ENCODE results near the gene NOP53.

The NOP53 gene

DNA sequence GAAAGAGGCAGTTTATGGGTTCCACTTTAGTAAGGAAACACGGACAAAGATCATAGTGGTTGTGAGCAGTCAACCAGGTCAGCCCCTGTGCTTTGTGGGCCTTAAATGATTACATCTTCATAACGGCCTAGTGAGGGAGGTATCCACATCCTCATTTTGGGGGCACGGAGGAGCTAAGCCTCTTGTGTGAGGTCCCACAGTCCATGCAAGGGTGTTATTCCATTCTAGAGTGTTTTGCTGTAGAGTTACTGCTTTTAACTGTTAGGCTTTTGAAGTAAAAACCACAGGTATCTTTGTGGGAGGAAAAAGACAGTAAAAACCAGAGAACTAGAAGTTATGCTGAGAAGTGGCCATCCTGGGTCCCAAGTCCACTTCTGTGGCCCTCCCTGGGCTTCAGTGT lies 4.0 kb downstream of the NOP53 start:
- Mint-ChIP-seq H3K36me3 (ENCODE audit: insufficient read depth) (peaks cover 60% of the 10 kb centered on the region), H3K9me3 (no peaks in the 10 kb centered on the region), H3K4me3 (no peak overlapping the region), H3K27me3 (no peaks in the 10 kb centered on the region), H3K27ac (ENCODE audit: low read depth) (peak overlapping the region; percentile 91), H3K4me1 (peaks cover 29% of the 10 kb centered on the region)
- DNase-seq (ENCODE audit: low spot score in 2 of 2) (no peak), ATAC-seq (replicated peaks; ENCODE audit: extremely low read depth, poor library complexity, severe bottlenecking) (no peak)

GRCh38 chr19:47750752-47751151 lies 5.4 kb downstream of the NOP53 start:
- Mint-ChIP-seq H3K36me3 (ENCODE audit: insufficient read depth) (peaks cover 58% of the 10 kb centered on the region), H3K27me3 (no peaks in the 10 kb centered on the region), H3K4me3 (peak overlapping the region; percentile 40), H3K4me1 (peaks cover 20% of the 10 kb centered on the region), H3K9me3 (no peaks in the 10 kb centered on the region), H3K27ac (ENCODE audit: low read depth) (no peak overlapping the region)
- ATAC-seq (replicated peaks; ENCODE audit: extremely low read depth, poor library complexity, severe bottlenecking) (no peak), DNase-seq (ENCODE audit: low spot score in 2 of 2) (no peak)

GRCh38 chr19:47752440-47753211 lies 7.3 kb downstream of the NOP53 start:
- Mint-ChIP-seq H3K36me3 (ENCODE audit: insufficient read depth) (peaks cover 67% of the 10 kb centered on the region), H3K27ac (ENCODE audit: low read depth) (no peak overlapping the region), H3K4me1 (peaks cover 23% of the 10 kb centered on the region), H3K9me3 (no peaks in the 10 kb centered on the region), H3K4me3 (no peak overlapping the region), H3K27me3 (no peaks in the 10 kb centered on the region)
- ATAC-seq (replicated peaks; ENCODE audit: extremely low read depth, poor library complexity, severe bottlenecking) (no peak), DNase-seq (ENCODE audit: low spot score in 2 of 2) (no peak)

DNA sequence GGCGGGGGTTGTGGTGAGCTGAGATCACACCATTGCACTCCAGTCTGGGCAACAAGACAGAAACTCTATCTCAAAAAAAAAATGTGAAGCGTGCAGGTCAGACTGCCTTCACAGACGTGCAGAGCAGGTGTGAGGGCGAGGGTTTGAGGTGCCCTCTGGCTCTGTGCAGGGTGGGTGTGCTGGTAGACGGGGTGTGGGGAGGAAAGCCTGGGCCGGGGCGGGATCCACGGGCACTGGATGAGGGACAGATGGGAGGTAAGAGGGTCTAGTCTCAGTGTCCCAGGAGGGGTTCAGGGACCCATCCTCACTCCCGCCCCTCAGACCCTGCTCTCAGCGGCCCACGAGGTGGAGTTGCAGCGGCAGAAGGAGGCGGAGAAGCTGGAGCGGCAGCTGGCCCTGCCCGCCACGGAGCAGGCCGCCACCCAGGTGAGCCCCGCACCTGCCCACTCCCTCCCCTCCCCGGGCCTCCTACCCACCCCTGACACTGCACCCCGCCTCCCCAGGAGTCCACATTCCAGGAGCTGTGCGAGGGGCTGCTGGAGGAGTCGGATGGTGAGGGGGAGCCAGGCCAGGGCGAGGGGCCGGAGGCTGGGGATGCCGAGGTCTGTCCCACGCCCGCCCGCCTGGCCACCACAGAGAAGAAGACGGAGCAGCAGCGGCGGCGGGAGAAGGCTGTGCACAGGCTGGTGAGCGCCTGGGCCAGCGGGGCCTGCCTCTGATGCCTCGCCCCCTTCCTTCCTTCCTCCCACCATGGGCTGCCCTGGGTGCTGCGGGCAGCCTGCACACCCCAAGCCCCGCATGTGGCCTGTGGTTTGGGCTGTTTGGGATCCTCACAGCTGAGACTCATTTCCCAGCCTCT lies 9.1 kb downstream of the NOP53 start:
- no peak for DNase-seq (ENCODE audit: low spot score in 2 of 2)
- Mint-ChIP-seq H3K27ac (ENCODE audit: low read depth) (peak overlapping the region; percentile 86), H3K4me1 (peaks cover 10% of the 10 kb centered on the region), H3K36me3 (ENCODE audit: insufficient read depth) (peaks cover 67% of the 10 kb centered on the region), H3K27me3 (no peaks in the 10 kb centered on the region), H3K4me3 (peak overlapping the region; percentile 48), H3K9me3 (no peaks in the 10 kb centered on the region)
- no peak for ATAC-seq (replicated peaks; ENCODE audit: extremely low read depth, poor library complexity, severe bottlenecking)

DNA sequence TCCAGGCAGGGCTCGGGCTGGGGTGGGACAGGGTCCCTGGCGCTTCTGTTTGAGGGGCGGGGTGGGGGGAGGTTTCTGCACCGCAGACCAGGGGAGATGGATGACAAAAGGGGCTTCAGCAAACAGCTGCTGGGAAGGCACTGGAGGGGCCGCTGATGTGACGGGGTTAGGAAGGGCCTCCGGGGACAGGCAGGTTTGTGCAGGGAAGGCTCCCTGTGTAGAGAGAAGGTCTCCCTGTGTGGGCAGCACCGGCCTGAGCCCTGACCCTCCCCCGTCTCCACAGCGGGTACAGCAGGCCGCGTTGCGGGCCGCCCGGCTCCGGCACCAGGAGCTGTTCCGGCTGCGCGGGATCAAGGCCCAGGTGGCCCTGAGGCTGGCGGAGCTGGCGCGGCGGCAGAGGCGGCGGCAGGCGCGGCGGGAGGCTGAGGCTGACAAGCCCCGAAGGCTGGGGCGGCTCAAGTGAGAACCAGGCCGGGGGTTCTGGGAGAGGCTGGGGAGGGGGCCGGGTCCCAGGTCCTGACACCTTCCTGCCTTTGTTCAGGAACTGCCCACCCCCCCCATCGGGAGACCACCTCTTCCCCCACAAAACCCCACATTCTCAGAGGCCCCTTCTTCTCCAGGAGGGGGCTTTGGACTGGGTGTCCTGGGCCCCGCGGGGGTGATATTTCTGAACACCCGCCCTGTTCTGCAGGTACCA lies 9.9 kb downstream of the NOP53 start:
- Mint-ChIP-seq H3K27me3 (no peaks in the 10 kb centered on the region), H3K9me3 (no peaks in the 10 kb centered on the region), H3K4me1 (peaks cover 9% of the 10 kb centered on the region), H3K36me3 (ENCODE audit: insufficient read depth) (peaks cover 66% of the 10 kb centered on the region), H3K27ac (ENCODE audit: low read depth) (no peak overlapping the region), H3K4me3 (no peak overlapping the region)
- DNase-seq (ENCODE audit: low spot score in 2 of 2) (no peak), ATAC-seq (replicated peaks; ENCODE audit: extremely low read depth, poor library complexity, severe bottlenecking) (no peak)

DNA sequence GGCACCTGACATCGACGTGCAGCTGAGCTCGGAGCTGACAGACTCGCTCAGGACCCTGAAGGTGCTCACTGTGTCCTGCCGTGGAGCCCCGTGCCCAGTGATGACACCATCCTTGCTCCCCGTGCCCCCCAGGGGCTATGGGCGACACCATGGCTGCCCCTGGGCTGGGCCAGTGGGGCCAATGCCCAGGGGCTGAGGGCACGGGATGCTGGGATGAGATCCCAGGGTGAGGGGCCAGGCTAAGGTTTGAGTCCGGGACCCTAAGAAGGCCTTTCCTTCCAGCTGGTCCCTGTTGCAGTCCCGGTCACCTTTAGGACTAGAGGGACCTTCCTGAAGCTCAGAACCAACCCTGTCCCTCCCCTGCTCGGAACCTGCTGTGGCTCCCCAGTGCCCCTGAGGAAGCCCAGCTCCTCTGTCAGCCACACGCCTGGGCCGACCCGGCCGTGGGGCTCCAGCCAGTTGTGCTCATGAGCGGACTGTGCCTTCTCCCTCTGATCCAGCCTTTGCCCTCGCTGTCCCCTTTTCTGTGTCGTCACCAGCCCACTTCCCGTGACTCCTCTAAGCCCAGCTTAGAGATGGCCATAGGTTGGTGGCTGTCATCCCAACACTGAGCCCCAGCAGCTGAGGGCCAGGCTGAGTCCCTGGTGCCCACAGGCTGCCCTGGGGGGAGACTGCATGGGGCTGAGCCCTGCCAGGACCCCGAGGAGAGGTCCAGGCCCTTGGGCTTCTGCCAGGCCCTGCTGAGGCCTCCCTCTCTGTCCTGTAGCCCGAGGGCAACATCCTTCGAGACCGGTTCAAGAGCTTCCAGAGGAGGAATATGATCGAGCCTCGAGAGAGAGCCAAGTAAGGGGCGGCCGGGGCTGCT lies 10.6 kb downstream of the NOP53 start:
- Mint-ChIP-seq H3K9me3 (no peaks in the 10 kb centered on the region), H3K27me3 (no peaks in the 10 kb centered on the region)
- DNase-seq (ENCODE audit: low spot score in 2 of 2): no peak

GRCh38 chr19:47756627-47756929 lies 11.2 kb downstream of the NOP53 start:
- Mint-ChIP-seq H3K4me3 (no peak overlapping the region), H3K9me3 (no peaks in the 10 kb centered on the region), H3K27ac (ENCODE audit: low read depth) (peak overlapping the region; percentile 33), H3K36me3 (ENCODE audit: insufficient read depth) (peaks cover 60% of the 10 kb centered on the region), H3K4me1 (peaks cover 4% of the 10 kb centered on the region), H3K27me3 (no peaks in the 10 kb centered on the region)
- ATAC-seq (replicated peaks; ENCODE audit: extremely low read depth, poor library complexity, severe bottlenecking) (no peak), DNase-seq (ENCODE audit: low spot score in 2 of 2) (no peak)

More for the DNA sequence above, 10.6 kb downstream of the NOP53 start:
- no peak overlapping the region for H3K27ac Mint-ChIP-seq (ENCODE audit: low read depth)
- no peak overlapping the region for H3K4me3 Mint-ChIP-seq
- peaks cover 65% of the 10 kb centered on the region for H3K36me3 Mint-ChIP-seq (ENCODE audit: insufficient read depth)
- no peak for ATAC-seq (replicated peaks; ENCODE audit: extremely low read depth, poor library complexity, severe bottlenecking)
- peaks cover 4% of the 10 kb centered on the region for H3K4me1 Mint-ChIP-seq

- H3K27ac Mint-ChIP-seq (ENCODE audit: low read depth): peak overlapping the region; percentile 33
- H3K4me3 Mint-ChIP-seq: no peak overlapping the region
- no peaks in the 10 kb centered on the region for H3K9me3 Mint-ChIP-seq
- peaks cover 4% of the 10 kb centered on the region for H3K4me1 Mint-ChIP-seq
- ATAC-seq (replicated peaks; ENCODE audit: extremely low read depth, poor library complexity, severe bottlenecking): no peak
- DNase-seq (ENCODE audit: low spot score in 2 of 2): no peak
- peaks cover 56% of the 10 kb centered on the region for H3K36me3 Mint-ChIP-seq (ENCODE audit: insufficient read depth)
- no peaks in the 10 kb centered on the region for H3K27me3 Mint-ChIP-seq
Observed at GRCh38 chr19:47756953-47757608, 11.7 kb downstream of the NOP53 start.

DNA sequence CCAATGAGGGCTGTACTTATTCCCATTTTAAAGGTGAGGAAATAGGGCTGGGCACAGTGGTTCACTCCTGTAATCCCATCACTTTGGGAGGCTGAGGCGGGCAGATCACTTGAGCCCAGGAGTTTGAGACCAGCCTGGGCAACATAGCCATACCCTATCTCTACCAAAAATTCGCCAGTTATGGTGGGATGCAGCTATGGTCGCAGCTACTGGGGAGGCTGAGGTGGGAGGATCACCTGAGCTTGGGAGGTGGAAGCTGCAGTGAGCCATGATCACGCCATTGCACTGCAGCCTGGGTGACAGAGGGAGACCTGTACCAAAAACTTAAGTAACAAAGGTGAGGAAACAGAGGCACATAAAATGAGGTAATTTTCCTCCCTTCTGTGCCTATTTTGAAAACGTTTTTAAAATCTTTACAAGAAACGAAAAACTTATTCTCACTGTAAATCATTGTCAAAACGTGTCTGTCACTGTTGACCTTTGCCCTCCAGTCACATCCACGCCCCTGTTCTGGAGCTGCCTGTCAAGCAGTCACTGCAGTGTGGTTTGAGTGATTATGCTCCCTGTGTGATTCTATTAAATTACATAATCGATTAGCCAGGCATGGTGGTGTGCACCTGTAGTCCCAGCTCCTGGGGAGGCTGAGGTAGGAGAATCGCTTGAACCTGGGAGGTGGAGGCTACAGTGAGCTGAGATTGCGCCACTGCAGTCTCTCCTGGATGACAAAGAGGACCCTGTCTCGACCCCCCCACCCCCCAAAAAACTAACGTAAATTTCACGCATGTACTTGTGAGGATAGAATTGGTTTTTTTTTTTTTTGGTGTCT lies 12.5 kb downstream of the NOP53 start:
- Mint-ChIP-seq H3K27me3 (no peaks in the 10 kb centered on the region), H3K9me3 (no peaks in the 10 kb centered on the region), H3K4me1 (peaks cover 4% of the 10 kb centered on the region), H3K36me3 (ENCODE audit: insufficient read depth) (peaks cover 48% of the 10 kb centered on the region), H3K4me3 (no peak overlapping the region), H3K27ac (ENCODE audit: low read depth) (peak overlapping the region; percentile 33)
- no peak for ATAC-seq (replicated peaks; ENCODE audit: extremely low read depth, poor library complexity, severe bottlenecking)
- no peak for DNase-seq (ENCODE audit: low spot score in 2 of 2)

DNA sequence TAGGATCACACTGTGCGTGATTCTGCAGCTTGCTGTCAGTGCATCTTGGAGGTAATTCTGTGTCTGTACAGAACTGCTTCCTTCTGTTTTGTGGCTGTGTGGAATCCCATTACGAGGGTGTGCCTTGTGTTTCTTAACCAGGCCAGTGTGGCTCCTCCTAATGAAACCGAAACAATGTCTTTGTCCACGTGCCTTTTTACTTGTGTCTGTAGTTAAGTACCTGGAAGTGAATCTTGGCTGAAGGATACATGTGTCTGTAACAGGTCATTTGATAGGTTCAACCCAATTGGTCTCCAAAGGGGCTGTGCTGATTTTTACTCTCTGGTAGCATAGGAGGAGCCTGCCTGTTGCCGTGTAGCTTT lies 13.1 kb downstream of the NOP53 start:
- Mint-ChIP-seq H3K9me3 (no peaks in the 10 kb centered on the region), H3K36me3 (ENCODE audit: insufficient read depth) (peaks cover 42% of the 10 kb centered on the region), H3K27ac (ENCODE audit: low read depth) (no peak overlapping the region), H3K4me3 (no peak overlapping the region), H3K27me3 (no peaks in the 10 kb centered on the region), H3K4me1 (peaks cover 4% of the 10 kb centered on the region)
- no peak for DNase-seq (ENCODE audit: low spot score in 2 of 2)
- no peak for ATAC-seq (replicated peaks; ENCODE audit: extremely low read depth, poor library complexity, severe bottlenecking)

- Mint-ChIP-seq H3K9me3 (no peaks in the 10 kb centered on the region), H3K36me3 (ENCODE audit: insufficient read depth) (peaks cover 33% of the 10 kb centered on the region), H3K4me3 (no peak overlapping the region), H3K27ac (ENCODE audit: low read depth) (no peak overlapping the region), H3K4me1 (peaks cover 4% of the 10 kb centered on the region), H3K27me3 (no peaks in the 10 kb centered on the region)
- DNase-seq (ENCODE audit: low spot score in 2 of 2) (no peak), ATAC-seq (replicated peaks; ENCODE audit: extremely low read depth, poor library complexity, severe bottlenecking) (no peak)
Observed at GRCh38 chr19:47760632-47760999, 15.3 kb downstream of the NOP53 start.

Data from central memory CD8-positive, alpha-beta T cell (primary cell).